GM18951 (cell line): Measurements from ENCODE around the gene KCNK4.
A peak's percentile ranks its signal among the peaks of the same experiment; 100 is the strongest.
"Not testable (repeated sequence)": the region's sequence is repeated elsewhere in the genome, so short reads cannot be mapped to it uniquely, and the experiment has no call there.

Experiments
- POLR2A ChIP-seq: IDR thresholded peaks from 4 replicates; pipeline ENCODE4 v1.6.1; 2011; ENCODE audit warnings: mild to moderate bottlenecking; ENCODE audit not compliant: insufficient read length, insufficient read depth; ENCODE audit errors: extremely low read depth
- in situ Hi-C: fragments of 300-500 bp; cut with MboI; formaldehyde crosslinking; loops from one replicate; pipeline ENCODE4 v1.12.0; 2022; ENCODE audit warnings: low sequenced_read_pairs, mixed read lengths, inconsistent platforms; ENCODE audit not compliant: unreplicated experiment

Gene KCNK4

DNA sequence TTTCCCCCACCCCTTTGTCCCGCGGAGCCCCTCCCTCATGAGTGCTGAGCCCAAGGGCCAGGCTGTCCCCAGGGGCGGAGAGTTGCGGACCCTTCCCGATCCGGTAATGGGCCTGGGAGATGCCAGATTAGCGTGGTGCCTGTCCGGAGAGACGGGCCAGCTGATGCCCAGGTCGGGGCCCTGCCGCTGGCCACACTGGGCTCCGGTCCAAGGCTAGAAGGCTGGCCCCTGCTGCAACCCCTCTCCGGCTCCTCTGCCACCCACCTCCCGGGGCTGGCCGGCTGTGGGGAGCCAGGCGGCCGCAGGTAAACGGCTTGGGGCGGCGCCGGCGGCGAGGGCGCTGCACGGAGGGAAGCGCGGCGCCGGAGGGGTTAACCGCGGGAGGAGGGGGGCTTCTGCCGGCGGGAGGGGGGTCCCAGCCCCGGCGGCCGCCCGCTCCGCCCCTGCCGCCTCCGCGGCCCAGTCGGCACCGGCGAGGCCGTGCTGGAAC lies at the start of gene KCNK4:
KCNK4 (plus strand) TSS at position 41 of the 490 bp plus-strand sequence. CDS start 1,717 bp downstream, outside the sequence.
- TF ChIP-seq POLR2A, result no peak
- in situ Hi-C loops, result no loop called here

DNA sequence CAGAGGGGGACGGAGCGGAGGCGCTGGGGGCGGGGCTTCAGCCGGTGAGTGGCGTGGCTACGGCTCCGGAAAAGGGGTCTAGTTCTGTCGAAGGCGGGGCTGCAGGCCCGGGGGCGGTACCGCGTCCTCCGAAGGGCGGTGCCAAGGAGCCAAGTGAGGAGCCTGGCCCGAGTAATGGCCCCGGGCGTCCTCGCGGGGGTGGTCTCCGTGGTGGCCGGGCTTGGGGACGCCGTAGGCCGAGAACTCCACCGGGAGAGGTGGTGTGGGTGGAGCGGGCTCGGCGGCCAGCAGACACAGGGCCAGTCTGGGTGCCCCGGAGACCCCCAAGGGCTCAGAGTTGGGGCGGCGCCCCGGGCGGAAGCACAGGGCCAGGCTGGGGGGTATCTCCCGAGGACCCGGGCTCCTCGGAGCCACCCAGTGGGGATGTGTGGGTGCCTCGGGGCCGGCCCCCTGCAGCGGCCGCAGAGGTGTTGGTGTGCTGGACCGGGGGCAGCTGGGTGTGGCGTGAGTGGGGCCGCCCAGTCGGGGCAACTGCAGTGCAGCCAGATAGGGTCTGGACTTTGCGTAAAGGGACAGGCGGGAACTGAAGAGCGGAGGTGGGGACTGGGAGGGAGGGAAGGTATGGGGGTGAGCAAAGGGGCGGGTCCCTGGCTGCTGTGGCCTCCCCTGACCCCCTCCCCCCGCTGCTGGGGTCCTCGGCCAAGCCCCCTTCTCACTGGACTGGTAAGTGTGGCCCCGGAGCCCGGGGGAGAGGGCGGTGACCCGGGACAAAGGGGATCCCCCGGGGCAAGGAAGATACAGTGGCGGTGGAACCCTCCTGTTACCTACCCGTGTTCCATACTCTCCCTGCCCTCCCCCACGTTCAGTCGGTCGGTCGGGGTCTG lies 49.4 kb upstream of the KCNK4 start:
- in situ Hi-C loops, result no loop called here
- peak; percentile 70 for TF ChIP-seq POLR2A

DNA sequence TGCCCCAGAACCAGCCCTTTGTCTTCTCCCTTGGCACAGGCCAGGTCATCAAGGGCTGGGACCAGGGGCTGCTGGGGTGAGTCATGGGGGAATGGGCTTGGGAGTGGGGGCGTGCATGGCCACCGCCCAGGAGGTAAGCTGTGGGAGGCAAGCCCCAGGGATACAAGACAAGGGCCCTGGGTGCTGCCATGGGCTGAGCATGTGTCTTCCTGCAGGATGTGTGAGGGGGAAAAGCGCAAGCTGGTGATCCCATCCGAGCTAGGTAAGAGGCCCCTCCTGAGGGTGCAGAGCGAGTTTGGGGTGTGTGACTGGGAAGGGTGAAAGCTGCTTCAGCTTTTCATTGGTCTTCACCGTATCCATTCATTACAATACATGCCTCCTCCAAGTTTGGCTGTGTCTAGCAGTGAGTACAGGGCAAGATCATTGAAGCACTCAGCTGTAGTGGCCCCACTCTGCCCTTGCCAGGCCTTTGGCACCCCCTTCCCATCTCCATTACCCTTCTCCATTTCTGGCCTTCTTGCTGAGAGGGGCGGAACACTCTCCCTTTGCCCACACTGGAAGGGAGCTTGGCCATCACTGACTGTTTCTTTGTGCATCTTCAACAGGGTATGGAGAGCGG lies 47.8 kb upstream of the KCNK4 start:
- in situ Hi-C loops, result no loop called here
- TF ChIP-seq POLR2A, result no peak

DNA sequence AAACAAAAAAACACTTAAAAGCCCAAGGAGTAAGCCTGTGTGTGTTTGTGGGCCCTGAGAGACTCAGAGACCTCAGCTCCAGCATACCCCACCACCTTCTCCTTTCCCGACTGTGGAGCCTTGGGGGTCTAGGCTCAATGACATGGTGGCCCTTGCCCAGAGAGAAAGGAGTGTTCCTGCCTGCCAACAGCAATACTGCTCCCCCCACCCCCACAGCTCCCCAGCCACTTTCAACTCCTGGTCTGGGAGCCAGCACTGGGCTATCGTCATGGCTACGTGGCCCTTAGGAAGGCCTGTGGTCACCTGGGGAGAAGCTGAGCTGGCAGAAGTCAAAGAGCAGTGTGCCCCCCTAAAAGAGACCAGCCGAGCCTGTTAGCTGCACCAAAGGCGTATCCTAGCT lies 47.0 kb upstream of the KCNK4 start:
- in situ Hi-C loops, result no loop called here
- TF ChIP-seq POLR2A, result peak; percentile 19

DNA sequence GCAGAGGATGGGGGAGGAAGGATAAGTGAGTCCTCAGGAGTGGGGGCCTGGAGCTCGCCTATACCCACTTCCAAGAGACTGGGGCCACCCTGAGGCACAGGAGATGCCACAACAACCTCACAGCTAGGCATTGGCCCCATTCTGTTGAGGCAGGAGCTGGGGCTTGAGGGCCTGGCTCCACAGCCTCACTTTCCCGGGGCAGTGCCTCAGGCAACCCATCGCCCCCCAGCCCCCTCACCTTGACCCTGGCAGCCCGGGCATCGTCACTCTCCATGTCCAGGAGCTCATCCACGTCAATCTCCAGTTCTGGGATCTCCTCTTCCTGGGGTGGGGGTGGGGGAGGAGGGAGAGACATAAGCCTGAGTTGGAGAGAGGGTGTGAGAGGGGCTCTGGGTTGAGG lies 46.1 kb upstream of the KCNK4 start:
- in situ Hi-C loops, result no loop called here
- TF ChIP-seq POLR2A, result no peak

DNA sequence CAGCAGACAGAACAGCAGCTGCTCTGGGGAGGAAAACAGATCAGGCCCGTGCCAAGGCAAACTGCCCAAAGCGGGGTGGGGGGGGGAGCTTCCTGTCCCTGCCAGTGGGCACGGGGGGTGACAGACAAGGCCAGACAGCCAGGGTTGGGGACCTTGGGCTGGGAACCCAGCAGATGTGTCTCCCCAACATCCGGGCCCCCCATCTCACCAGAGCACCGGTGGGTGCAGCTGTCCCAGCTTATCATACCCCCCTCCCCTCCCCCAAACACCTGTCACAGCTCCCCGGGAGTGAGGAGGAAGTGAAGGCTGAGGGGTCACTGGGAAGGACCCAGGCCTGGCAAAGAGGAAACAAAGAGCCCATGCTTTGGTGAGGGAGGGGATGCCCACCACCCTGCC lies 45.7 kb upstream of the KCNK4 start:
- in situ Hi-C loops, result no loop called here
- no peak for TF ChIP-seq POLR2A

DNA sequence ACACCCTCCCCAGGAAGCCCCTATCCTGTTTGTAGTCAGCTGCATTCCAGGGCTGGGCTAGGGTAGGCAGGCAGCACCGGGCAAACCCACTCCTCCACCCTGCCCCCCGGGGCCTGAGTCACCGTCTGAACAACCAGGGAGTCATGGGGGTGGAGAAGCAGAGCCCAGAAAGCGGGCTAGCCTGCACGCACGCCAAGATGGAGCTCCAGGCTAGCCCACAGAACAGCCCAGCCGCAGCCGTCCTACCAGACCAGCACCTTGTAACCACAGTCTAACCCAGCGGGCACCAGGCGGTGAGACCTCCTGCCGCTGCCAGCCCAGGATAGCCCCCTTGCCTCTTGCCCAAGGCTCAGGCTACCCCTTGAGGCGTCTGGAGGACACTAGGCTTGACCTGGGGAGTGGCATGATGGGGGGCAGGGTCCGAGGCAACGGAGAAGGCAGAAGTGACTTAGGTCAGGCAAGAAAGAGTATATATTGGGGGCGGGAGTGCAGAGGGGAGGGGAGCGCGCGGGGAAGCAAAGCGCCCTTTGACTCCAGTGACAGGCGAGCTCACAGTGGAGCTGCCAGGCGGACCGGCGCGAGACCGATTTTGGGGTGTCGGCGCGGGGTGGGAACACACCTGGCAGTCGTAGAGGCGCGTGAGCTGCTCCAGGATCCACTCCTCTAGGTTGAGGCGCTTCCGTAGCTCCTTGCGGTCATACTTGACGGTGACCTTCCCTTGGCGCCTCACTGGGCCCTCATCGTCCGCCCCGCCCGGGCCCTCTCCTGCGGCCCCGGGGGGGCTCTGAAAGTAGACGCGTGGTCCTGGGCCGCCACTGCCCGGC lies 45.1 kb upstream of the KCNK4 start:
- TF ChIP-seq POLR2A, result no peak
- in situ Hi-C loops, result no loop called here

DNA sequence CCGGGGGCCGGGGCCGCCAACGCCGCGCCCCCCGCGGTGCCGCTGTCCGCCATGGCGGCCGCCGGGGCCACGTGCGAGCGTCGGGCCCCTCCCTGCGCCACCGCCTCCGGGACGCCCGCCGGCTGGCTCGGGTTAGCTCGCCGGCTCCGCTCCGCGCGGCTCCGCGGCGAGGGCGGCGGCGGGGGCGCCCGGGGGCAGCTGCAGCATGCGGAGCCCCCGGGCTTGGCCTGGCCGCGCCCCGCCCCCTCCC lies 44.6 kb upstream of the KCNK4 start:
- in situ Hi-C loops, result not testable (repeated sequence)
- TF ChIP-seq POLR2A, result peak; percentile 42

DNA sequence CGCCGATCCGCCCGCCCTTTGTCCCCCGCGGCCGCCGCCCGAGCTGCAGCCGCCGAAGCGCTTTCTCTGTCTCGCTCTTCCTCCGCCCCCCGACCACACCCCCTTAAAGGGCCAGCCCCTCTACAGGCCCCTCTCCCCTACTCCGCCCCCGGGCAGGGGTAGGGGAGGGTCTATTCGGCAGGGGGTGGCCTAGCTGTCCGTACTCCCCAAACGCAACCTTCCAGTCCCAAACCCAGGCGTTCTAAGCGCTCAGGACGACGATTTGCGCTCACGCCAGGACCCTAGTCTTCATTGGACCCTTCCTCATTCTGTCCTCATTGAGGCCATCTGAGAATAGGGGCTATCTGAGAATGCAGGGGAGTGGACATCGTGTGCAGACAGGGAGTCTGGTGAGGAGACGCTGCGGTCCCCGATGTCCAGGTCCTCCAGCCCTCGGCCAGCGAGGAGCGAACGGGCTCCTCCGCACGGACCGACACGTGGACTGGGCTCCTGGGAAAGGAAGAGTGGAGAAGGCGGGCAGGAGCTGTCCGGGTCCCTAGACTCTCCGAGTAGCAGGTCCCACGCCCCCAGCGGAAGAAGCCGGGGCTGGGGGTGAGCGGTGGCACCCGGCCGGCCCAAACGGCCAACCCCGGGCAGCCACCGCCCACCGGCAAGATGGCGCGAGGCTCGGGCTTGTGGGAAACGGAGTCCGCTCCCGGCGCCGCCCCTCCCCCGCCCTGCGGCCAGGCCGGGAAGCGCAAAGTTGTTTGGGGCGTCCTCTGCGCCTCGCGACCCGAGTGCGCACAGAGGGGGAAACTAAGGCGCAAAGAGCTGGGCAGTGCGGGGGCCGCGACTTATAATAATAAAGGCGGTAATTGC lies 44.0 kb upstream of the KCNK4 start, which contains the start of gene PPP1R14B:
PPP1R14B (minus strand) TSS at position 73 of the 858 bp plus-strand sequence. CDS start 270 bp downstream, outside the sequence.
- in situ Hi-C loops, result no loop called here
- no peak for TF ChIP-seq POLR2A

DNA sequence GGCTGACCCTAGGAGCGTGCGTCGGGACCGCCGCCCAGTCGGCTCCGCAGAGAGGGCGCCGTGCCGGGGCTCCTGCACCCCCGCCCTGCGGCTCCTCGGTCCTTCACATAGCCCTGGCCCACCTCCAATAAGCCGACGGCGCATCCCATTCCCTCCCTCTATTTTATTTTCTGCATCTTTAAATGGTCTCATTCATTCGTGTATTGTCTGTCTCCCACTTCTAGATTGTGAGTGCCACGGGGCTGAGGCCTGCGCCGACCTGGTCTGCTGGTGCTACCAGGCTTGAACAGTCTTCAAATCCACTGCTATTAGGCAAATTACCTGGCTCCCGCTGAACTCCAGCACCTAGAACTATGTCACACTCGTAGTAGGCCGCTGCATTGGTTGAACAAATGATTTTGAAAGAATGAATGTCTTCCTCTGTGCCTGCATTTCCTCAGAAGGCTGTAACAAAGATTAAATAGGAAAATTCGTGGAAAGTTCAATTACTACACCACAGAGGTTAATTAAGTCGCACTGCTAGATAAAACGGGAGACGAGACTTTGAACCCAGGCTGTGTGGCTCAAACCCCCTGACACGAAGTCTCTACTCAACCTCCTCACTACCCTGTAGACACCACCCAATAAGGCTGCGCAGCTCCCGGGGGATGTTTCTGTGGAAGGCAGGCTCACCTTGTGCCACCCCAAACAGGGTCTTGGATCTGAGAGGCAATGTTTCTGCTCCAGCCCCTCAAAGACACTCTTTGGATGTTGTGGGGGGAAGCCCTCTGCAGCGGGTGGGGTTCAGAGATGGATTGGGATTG lies 43.2 kb upstream of the KCNK4 start:
- in situ Hi-C loops, result no loop called here

DNA sequence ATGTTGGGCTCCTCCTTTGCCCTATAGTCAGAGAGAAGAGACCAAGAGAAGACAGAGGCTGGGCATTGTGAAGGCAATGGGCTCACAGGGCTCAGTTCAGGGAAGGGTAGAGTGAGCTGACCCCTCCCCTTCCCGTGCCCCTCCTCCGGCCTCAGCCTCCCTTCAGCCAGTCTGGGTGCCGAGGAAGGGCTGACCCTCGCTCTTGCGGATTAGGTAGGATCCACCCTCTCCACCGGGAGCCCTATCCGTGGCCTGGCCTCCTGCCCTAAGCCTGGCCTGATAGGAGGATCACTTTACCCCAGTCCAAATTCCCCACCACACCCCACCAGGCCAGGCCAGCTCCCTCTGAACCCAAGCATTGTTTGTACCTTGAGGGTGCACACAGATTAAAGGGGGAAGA lies 42.5 kb upstream of the KCNK4 start:
- TF ChIP-seq POLR2A, result no peak
- in situ Hi-C loops, result no loop called here

More for the DNA sequence above, 43.2 kb upstream of the KCNK4 start:
- TF ChIP-seq POLR2A, result no peak

DNA sequence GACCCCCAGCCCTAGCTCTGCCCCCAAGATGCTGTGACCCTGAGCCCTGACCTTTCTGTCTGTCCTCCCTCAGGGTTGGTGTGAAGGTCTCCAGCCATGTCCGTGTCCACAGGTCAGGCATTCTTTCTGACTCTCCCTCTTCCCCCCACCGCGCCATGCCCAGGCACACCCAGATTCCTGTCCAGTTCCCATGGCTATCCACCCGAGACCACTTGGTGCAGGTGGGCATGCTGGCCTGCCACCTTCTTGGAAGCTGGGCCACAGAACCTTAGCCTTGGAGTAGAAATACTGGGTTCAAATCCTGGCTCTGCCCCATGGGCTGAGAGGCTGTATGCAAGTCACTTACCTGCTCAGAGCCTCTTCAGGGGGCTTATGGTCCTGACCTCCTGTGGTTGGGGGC lies 42.1 kb upstream of the KCNK4 start:
- no peak for TF ChIP-seq POLR2A
- in situ Hi-C loops, result no loop called here
